Measurements from ENCODE around the gene TPRN. TPM values are rescaled to one million over a fixed set of nuclear protein-coding genes. Genes with fewer than 3 reads are reported as not detected.

Gene TPRN
- total RNA-seq, 3 donors from 2014 or later: 73.8 to 170 (median 122) TPM

GRCh38 chr9:137218754-137219271, 18.3 kb upstream of the TPRN start:
- peak; percentile 50 for ATAC-seq
- H3K4me3 ChIP-seq: no peak overlapping the region

GRCh38 chr9:137218212-137218753, 17.7 kb upstream of the TPRN start:
- Histone ChIP-seq H3K9me3 (no peaks in the 10 kb centered on the region), H3K36me3 (ENCODE audit: low read depth) (no peaks in the 10 kb centered on the region), H3K4me1 (ENCODE audit: low read depth) (peaks cover 24% of the 10 kb centered on the region), H3K4me3 (no peak overlapping the region)
- no peak for TF ChIP-seq CTCF (IDR thresholded peaks at IDR 0.05)
- DNase-seq: no peak
- ATAC-seq: no peak
- intact Hi-C loops (cut with DNase I, micrococcal nuclease): no loop called here

More at GRCh38 chr9:137218754-137219271, 18.3 kb upstream of the TPRN start:
- H3K9me3 ChIP-seq: no peaks in the 10 kb centered on the region
- peak in 1 of 3 donors; percentile 69 for DNase-seq
- no peak for TF ChIP-seq CTCF (IDR thresholded peaks at IDR 0.05)
- intact Hi-C loops (cut with DNase I, micrococcal nuclease): no loop called here
- no peaks in the 10 kb centered on the region for H3K36me3 ChIP-seq (ENCODE audit: low read depth)
- peaks cover 24% of the 10 kb centered on the region for H3K4me1 ChIP-seq (ENCODE audit: low read depth)

- TF ChIP-seq CTCF (IDR thresholded peaks at IDR 0.05): no peak
- Histone ChIP-seq H3K9me3 (no peaks in the 10 kb centered on the region), H3K4me1 (ENCODE audit: low read depth) (peaks cover 19% of the 10 kb centered on the region), H3K36me3 (ENCODE audit: low read depth) (no peaks in the 10 kb centered on the region), H3K4me3 (peak overlapping the region; percentile 5)
- DNase-seq (peak; percentile 92 to 95 (median 93)), ATAC-seq (peak; percentile 87)
- intact Hi-C loops (cut with DNase I, micrococcal nuclease): no loop called here
Measured at GRCh38 chr9:137217276-137218211, 17.0 kb upstream of the TPRN start.

- no peaks in the 10 kb centered on the region for H3K9me3 ChIP-seq
- no peak for TF ChIP-seq CTCF (IDR thresholded peaks at IDR 0.05)
- no peak for ATAC-seq
- H3K4me1 ChIP-seq (ENCODE audit: low read depth): peaks cover 12% of the 10 kb centered on the region
- no peak overlapping the region for H3K4me3 ChIP-seq
- H3K36me3 ChIP-seq (ENCODE audit: low read depth): no peaks in the 10 kb centered on the region
- intact Hi-C loops (cut with DNase I, micrococcal nuclease): no loop called here
- DNase-seq: peak in 1 of 3 donors; percentile 2
Measured at GRCh38 chr9:137216188-137216965, 15.8 kb upstream of the TPRN start.

- DNase-seq: no peak
- H3K4me1 ChIP-seq (ENCODE audit: low read depth): peaks cover 12% of the 10 kb centered on the region
- no peaks in the 10 kb centered on the region for H3K9me3 ChIP-seq
- intact Hi-C loops (cut with DNase I, micrococcal nuclease): no loop called here
- H3K4me3 ChIP-seq: no peak overlapping the region
- no peak for ATAC-seq
- no peak for TF ChIP-seq CTCF (IDR thresholded peaks at IDR 0.05)
- H3K36me3 ChIP-seq (ENCODE audit: low read depth): no peaks in the 10 kb centered on the region
Measured at GRCh38 chr9:137215196-137215986, 14.8 kb upstream of the TPRN start.
